HEK293 (cell line): ENCODE data around the gene TBC1D4.

ENCODE experiments used
- CTCF ChIA-PET: fragments of 350-600 bp; formaldehyde crosslinking; extraction: SDS; loops from one replicate; lab custom pipeline; 2021; ENCODE audit warnings: antibody characterized with exemption; lab: Yijun Ruan, JAX
- POLR2A ChIA-PET: fragments of 300-600 bp; formaldehyde crosslinking; extraction: SDS; loops from one replicate; lab custom pipeline; 2020; ENCODE audit warnings: antibody characterized with exemption, inconsistent platforms; lab: Yijun Ruan, JAX
- H3K27ac ChIP-seq: fragments of 200-500 bp; sonication (Bioruptor generic); 2 replicates; pipeline ENCODE4 v1.5.1; 2014; ENCODE audit warnings: low read depth, low read length, control low read depth, inconsistent platforms; ENCODE audit errors: extremely low read depth
- H3K36me3 ChIP-seq, 2 experiments: fragments of 200-500 bp in 1 of 2; sonication (Bioruptor generic) in 1 of 2; 1 replicate in 1 of 2; 2 replicates in 1 of 2; pipeline ENCODE4 v1.5.1; 2014 to 2017; ENCODE audit warnings: inconsistent platforms in 2 of 2, low read length in 2 of 2; ENCODE audit not compliant: control insufficient read depth in 2 of 2, insufficient read depth in 1 of 2
- H3K4me1 ChIP-seq: fragments of 200-500 bp; sonication (Bioruptor generic); 2 replicates; pipeline ENCODE4 v1.5.1; 2014; ENCODE audit warnings: mild to moderate bottlenecking, low read length, inconsistent platforms; ENCODE audit not compliant: control insufficient read depth, insufficient read depth
- H3K4me3 ChIP-seq: 2 replicates; pipeline ENCODE4 v1.5.1; 2011; ENCODE audit warnings: low read depth, mild to moderate bottlenecking, control low read depth, low read length, moderate library complexity
- H3K9me3 ChIP-seq: fragments of 200-500 bp; sonication (Bioruptor generic); 2 replicates; pipeline ENCODE4 v1.5.1; 2014; ENCODE audit warnings: low read depth, low read length, inconsistent platforms; ENCODE audit not compliant: control insufficient read depth, insufficient read depth
- FEZF1 ChIP-seq: fragments of 450-650 bp; formaldehyde crosslinking; IDR thresholded peaks from 2 replicates; pipeline ENCODE4 v1.5.1; 2016; ENCODE audit warnings: missing biosample characterization, missing genetic modification characterization
- GLIS2 ChIP-seq: fragments of 450-650 bp; formaldehyde crosslinking; IDR thresholded peaks from 2 replicates; pipeline ENCODE4 v1.5.1; 2016; ENCODE audit warnings: missing biosample characterization, missing genetic modification characterization
- KLF8 ChIP-seq: fragments of 450-650 bp; formaldehyde crosslinking; IDR thresholded peaks from 2 replicates; pipeline ENCODE4 v1.5.1; 2016; ENCODE audit warnings: missing biosample characterization, missing genetic modification characterization
- MYNN ChIP-seq: fragments of 450-650 bp; formaldehyde crosslinking; IDR thresholded peaks from 2 replicates; pipeline ENCODE4 v1.5.1; 2016; ENCODE audit warnings: missing biosample characterization, missing genetic modification characterization, borderline replicate concordance
- MZF1 ChIP-seq: fragments of 450-650 bp; formaldehyde crosslinking; IDR thresholded peaks from 2 replicates; pipeline ENCODE4 v1.5.1; 2017; ENCODE audit warnings: missing biosample characterization, missing genetic modification characterization, borderline replicate concordance
- SP2 ChIP-seq: fragments of 450-650 bp; formaldehyde crosslinking; IDR thresholded peaks from 2 replicates; pipeline ENCODE4 v1.5.1; 2016; ENCODE audit warnings: missing biosample characterization, missing genetic modification characterization
- YY1 ChIP-seq: fragments of 450-650 bp; formaldehyde crosslinking; IDR thresholded peaks from 2 replicates; pipeline ENCODE4 v1.5.1; 2018; ENCODE audit warnings: missing biosample characterization, missing genetic modification characterization
- YY2 ChIP-seq: fragments of 450-650 bp; formaldehyde crosslinking; IDR thresholded peaks from 2 replicates; pipeline ENCODE4 v1.5.1; 2016; ENCODE audit warnings: missing biosample characterization, missing genetic modification characterization
- ZBTB17 ChIP-seq: fragments of 450-650 bp; formaldehyde crosslinking; IDR thresholded peaks from 2 replicates; pipeline ENCODE4 v1.5.1; 2016; ENCODE audit warnings: missing biosample characterization, missing genetic modification characterization
- ZEB2 ChIP-seq: fragments of 450-650 bp; formaldehyde crosslinking; IDR thresholded peaks from 2 replicates; pipeline ENCODE4 v1.5.1; 2016; ENCODE audit warnings: missing biosample characterization, missing genetic modification characterization
- ZNF132 ChIP-seq: fragments of 450-650 bp; formaldehyde crosslinking; IDR thresholded peaks from 2 replicates; pipeline ENCODE4 v1.5.1; 2017; ENCODE audit warnings: missing biosample characterization, missing genetic modification characterization, borderline replicate concordance
- ZNF133 ChIP-seq: fragments of 450-650 bp; formaldehyde crosslinking; IDR thresholded peaks from 2 replicates; pipeline ENCODE4 v1.5.1; 2016; ENCODE audit warnings: missing biosample characterization, missing genetic modification characterization
- ZNF138 ChIP-seq: fragments of 450-650 bp; formaldehyde crosslinking; IDR thresholded peaks from 2 replicates; pipeline ENCODE4 v1.5.1; 2016; ENCODE audit warnings: missing biosample characterization, missing genetic modification characterization, borderline replicate concordance
- ZNF202 ChIP-seq: fragments of 450-650 bp; formaldehyde crosslinking; IDR thresholded peaks from 2 replicates; pipeline ENCODE4 v1.5.1; 2016; ENCODE audit warnings: missing biosample characterization, missing genetic modification characterization, borderline replicate concordance
- ZNF341 ChIP-seq: fragments of 450-650 bp; formaldehyde crosslinking; IDR thresholded peaks from 2 replicates; pipeline ENCODE4; 2016; ENCODE audit warnings: low read depth, missing biosample characterization, missing genetic modification characterization
- ZNF366 ChIP-seq: fragments of 450-650 bp; formaldehyde crosslinking; conservative IDR thresholded peaks from 2 replicates; pipeline ENCODE4 v1.5.1; 2016; ENCODE audit warnings: missing biosample characterization, missing genetic modification characterization
- ZNF433 ChIP-seq: fragments of 450-650 bp; formaldehyde crosslinking; IDR thresholded peaks from 2 replicates; pipeline ENCODE4 v1.5.1; 2016; ENCODE audit warnings: missing biosample characterization, missing genetic modification characterization, low read depth
- ZNF510 ChIP-seq: fragments of 450-650 bp; formaldehyde crosslinking; IDR thresholded peaks from 2 replicates; pipeline ENCODE4 v1.5.1; 2018; ENCODE audit warnings: mild to moderate bottlenecking, missing genetic modification characterization, missing biosample characterization; ENCODE audit not compliant: insufficient replicate concordance
- ZNF529 ChIP-seq: fragments of 450-650 bp; formaldehyde crosslinking; IDR thresholded peaks from 2 replicates; pipeline ENCODE4 v1.5.1; 2017; ENCODE audit warnings: missing genetic modification characterization, missing biosample characterization; ENCODE audit not compliant: insufficient replicate concordance
- ZNF585B ChIP-seq: fragments of 450-650 bp; formaldehyde crosslinking; IDR thresholded peaks from 2 replicates; pipeline ENCODE4 v1.5.1; 2016; ENCODE audit warnings: missing biosample characterization, missing genetic modification characterization
- ZNF660 ChIP-seq: fragments of 450-650 bp; IDR thresholded peaks from 2 replicates; pipeline ENCODE4 v1.5.1; 2018; ENCODE audit warnings: missing biosample characterization, mild to moderate bottlenecking, missing genetic modification characterization
- ZNF843 ChIP-seq: fragments of 450-650 bp; formaldehyde crosslinking; IDR thresholded peaks from 2 replicates; pipeline ENCODE4 v1.5.1; 2016; ENCODE audit warnings: missing biosample characterization, missing genetic modification characterization
- ZSCAN23 ChIP-seq: fragments of 450-650 bp; formaldehyde crosslinking; IDR thresholded peaks from 2 replicates; pipeline ENCODE4 v1.5.1; 2016; ENCODE audit warnings: missing biosample characterization, missing genetic modification characterization
- TF ChIP-seq, protein P1 (sequence below): fragments of 450-650 bp; formaldehyde crosslinking; IDR thresholded peaks from 2 replicates; pipeline ENCODE4; 2016; ENCODE audit warnings: missing biosample characterization, missing genetic modification characterization
- TF ChIP-seq, protein P2 (sequence below): fragments of 450-650 bp; formaldehyde crosslinking; IDR thresholded peaks from 2 replicates; pipeline ENCODE4 v1.5.1; 2017; ENCODE audit warnings: missing biosample characterization, missing genetic modification characterization

Gene TBC1D4

DNA sequence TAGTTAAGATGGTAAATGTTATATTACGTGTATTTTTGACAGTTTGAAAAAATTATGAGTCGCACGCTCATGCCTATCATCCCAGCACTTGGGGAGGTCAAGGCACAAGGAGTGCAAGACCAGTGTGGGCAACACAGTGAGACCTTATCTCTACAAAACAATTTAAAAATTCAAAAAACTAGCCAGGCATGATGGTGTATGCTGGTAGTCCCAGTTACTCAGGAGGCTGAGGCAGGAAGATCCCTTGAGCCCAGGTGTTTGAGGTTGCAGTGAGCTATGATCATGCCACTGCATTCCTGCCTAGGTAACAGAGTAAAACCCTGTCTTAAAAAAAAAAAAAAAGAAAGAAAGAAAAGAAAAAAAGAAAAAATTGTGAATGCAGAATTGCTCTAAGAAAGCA is 58.0 kb downstream of the TBC1D4 start:
- H3K4me3 ChIP-seq: no peak overlapping the region
- ChIA-PET POLR2A (no interaction called here), CTCF (no interaction called here)
- H3K4me1 ChIP-seq: no peaks in the 10 kb centered on the region
- no peaks in the 10 kb centered on the region for H3K36me3 ChIP-seq
- TF ChIP-seq ZNF132 (tag by site-specific recombination) (no peak), ZNF138 (tag by site-specific recombination) (no peak), ZNF585B (tag by site-specific recombination) (no peak), ZNF660 (tag by site-specific recombination) (no peak), KLF8 (tag by site-specific recombination) (no peak), ZNF341 (no peak), ZNF366 (tag by site-specific recombination) (no peak)
- TF ChIP-seq, protein P1, sequence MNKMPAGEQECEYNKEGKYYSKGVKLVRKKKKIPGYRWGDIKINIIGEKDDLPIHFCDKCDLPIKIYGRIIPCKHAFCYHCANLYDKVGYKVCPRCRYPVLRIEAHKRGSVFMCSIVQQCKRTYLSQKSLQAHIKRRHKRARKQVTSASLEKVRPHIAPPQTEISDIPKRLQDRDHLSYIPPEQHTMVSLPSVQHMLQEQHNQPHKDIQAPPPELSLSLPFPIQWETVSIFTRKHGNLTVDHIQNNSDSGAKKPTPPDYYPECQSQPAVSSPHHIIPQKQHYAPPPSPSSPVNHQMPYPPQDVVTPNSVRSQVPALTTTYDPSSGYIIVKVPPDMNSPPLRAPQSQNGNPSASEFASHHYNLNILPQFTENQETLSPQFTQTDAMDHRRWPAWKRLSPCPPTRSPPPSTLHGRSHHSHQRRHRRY (tag by site-specific recombination): no peak
- TF ChIP-seq, protein P2, sequence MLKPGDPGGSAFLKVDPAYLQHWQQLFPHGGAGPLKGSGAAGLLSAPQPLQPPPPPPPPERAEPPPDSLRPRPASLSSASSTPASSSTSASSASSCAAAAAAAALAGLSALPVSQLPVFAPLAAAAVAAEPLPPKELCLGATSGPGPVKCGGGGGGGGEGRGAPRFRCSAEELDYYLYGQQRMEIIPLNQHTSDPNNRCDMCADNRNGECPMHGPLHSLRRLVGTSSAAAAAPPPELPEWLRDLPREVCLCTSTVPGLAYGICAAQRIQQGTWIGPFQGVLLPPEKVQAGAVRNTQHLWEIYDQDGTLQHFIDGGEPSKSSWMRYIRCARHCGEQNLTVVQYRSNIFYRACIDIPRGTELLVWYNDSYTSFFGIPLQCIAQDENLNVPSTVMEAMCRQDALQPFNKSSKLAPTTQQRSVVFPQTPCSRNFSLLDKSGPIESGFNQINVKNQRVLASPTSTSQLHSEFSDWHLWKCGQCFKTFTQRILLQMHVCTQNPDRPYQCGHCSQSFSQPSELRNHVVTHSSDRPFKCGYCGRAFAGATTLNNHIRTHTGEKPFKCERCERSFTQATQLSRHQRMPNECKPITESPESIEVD (tag by site-specific recombination): no peak
- H3K27ac ChIP-seq: no peak overlapping the region
- no peaks in the 10 kb centered on the region for H3K9me3 ChIP-seq

DNA sequence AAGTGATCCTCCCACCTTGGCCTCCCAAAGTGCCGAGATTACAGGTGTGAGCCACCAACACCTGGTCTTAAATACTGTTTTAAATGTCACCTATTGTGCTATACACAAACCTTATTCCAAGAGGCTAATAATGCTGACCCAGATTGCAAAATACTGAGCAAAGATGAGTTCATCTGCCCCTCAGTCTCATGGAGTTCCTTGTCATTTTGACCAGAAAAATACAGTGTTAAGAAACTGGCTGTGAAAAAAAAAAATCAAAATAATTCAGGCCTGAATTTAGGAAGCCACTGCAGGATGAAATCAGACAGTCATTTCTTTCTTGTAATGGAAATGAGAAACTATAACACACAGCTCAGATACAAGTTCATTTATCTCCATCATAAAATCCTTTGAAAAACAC is 59.9 kb downstream of the TBC1D4 start:
- ChIA-PET POLR2A (no interaction called here), CTCF (interaction anchor here (0.6 kb wide), 1 partner anchor 145 kb away, joined by 3 read pairs; no protein-coding TSS in a partner anchor)
- H3K4me1 ChIP-seq: no peaks in the 10 kb centered on the region
- TF ChIP-seq ZNF133 (tag by site-specific recombination) (no peak), YY1 (tag by site-specific recombination) (no peak), ZNF341 (no peak), SP2 (no peak), ZNF433 (no peak), ZNF202 (no peak), ZSCAN23 (no peak), ZNF529 (tag by site-specific recombination) (no peak), YY2 (no peak), ZNF843 (tag by site-specific recombination) (no peak), FEZF1 (tag by site-specific recombination) (no peak), MYNN (tag by site-specific recombination) (no peak), ZEB2 (tag by site-specific recombination) (no peak), ZBTB17 (tag by site-specific recombination) (no peak), GLIS2 (no peak), ZNF510 (no peak)
- no peak overlapping the region for H3K27ac ChIP-seq
- no peaks in the 10 kb centered on the region for H3K9me3 ChIP-seq
- no peaks in the 10 kb centered on the region for H3K36me3 ChIP-seq
- H3K4me3 ChIP-seq: no peak overlapping the region

DNA sequence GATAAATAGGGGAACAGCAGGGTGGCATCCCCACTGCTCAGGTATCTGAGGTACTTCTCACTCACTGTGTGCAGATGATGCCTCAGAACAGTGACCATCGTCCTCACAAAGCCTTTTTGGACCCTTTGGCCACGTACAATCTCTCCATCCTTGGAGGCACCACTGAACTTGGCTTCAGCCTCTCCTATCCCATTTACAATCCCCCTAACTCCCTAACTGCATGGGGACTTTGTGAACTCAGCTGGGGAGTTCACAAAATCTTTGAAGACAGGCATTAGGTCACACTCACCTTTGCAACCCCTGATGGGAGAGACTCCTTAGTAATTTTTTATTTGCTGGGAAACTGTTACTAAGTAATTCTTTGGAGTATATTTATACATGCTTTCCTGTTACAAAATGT is 60.8 kb downstream of the TBC1D4 start:
- ChIA-PET POLR2A (no interaction called here), CTCF (no interaction called here)
- no peaks in the 10 kb centered on the region for H3K9me3 ChIP-seq
- no peak overlapping the region for H3K4me3 ChIP-seq
- no peak overlapping the region for H3K27ac ChIP-seq
- H3K36me3 ChIP-seq: no peaks in the 10 kb centered on the region
- H3K4me1 ChIP-seq: no peaks in the 10 kb centered on the region
- peak; percentile 97 for TF ChIP-seq MZF1 (tag by site-specific recombination)
- TF ChIP-seq, protein P1 (tag by site-specific recombination): no peak
